ENCODE results near the gene FOS.

The FOS gene

DNA sequence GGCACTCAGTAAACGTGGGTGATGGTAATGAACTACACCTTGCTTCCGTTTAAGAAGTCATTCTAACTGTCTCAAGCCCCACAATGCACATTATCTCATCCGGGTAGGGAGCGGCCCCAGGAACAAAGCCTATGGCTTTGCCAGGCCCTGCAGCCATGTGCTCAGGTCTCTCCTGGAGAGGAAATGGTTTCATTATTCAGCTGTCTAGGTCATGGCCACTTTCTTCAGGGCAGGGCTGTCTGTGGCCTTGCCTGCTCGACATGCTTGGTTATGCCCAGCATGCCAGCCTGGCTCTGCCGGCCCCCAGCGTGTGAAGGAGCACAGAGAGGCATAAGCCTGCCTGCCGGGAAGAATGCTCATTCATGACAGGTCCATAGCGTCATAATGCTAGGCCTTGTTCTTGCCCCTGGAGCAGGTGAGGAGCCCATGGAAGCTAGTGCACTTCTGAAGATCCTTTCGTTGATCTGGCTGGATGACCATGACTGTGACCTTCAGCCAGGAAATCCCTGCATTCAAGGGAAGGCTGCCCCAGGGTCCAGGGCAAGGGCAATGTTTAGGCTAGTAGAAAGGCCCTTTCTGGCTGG is 26.3 kb upstream of the FOS start:
- no peak for DNase-seq

DNA sequence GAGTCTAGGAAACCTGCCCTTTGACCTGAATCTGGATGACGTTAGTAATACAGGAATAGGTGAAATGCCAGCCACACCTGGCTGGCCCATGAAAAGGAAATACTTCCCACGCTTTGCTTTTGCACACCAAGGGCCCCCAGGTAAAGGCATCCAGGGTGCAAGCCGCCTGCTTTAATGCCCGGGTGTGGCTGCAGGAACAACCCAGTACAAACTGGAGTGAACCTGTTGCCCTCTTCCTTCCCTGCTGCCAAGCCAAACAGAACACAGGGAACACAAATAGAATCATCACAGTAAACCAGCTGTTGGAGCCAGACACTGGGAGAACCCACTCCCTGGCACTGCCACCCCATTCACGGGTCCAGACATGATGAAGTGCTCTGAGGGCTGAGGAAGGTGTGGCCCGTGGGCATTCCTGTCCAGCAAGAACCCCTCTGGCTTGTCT is 24.2 kb upstream of the FOS start:
- no peak for DNase-seq

DNA sequence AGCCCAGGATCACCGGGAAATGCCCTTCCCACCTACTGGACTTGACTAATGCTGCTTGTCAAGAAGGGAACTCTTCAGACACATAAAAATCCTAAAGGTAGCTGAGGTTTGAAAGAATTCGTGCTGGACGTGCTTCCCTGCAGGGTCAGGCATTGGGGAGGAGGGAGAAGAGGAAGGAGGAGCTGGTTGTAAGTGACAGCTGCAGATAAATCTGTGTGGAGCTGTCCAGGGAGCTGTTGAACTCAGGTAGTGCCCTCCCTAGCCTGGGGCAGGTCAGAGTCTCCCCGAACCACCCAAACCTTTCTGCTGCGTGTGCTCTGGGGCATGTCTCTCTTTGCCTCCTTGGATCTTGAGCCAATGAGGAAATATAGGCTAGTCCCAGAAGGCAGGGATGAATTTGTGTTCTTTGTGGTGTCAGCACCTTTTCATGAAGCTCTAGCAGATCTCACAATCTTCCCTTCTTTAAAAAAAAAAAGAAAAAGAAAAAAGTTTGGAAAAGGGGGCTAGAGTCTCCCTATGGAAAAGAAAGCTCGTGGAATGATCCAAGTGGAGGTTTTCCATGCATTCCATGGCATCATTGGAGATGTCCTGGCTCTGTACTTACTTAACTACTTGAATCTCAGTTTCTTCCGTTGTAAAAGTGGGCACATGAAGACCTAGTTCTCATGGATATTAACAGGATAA is 23.6 kb upstream of the FOS start:
- no peak for DNase-seq

DNA sequence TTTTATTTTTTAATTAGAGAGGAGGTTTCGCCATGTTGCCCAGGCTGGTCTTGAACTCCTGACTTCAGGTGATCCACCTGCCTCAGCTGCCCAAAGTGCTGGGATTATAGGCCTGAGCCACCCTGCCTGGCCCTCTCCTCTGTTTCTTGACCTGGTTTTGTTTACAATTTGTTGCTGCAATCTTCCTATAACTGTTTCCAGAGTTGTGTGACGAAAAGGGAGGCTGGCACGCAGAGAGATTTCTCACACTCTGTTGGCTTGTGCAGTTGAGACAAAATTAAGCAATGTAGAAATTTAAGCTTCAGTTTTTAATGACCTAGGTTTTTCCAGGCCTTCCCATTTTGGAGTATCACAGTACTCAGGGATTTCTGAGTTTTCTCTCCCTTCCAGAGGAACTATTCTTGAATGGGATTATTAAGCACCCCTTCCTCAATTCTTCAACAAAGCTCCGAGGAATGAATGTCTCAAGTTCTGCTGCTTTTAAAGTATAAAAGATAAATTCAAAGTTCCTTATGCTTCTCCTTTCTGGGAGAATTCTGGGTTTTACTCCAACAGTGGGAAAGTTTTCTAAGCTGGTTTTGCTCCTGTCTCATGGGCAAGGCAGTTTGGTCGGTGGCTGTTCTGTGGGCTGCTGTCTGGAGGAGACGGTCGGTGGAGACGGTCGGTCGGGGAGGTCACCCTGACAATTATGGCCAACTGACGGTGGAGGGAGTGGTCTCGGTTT is 20.4 kb upstream of the FOS start:
- DNase-seq: no peak

DNA sequence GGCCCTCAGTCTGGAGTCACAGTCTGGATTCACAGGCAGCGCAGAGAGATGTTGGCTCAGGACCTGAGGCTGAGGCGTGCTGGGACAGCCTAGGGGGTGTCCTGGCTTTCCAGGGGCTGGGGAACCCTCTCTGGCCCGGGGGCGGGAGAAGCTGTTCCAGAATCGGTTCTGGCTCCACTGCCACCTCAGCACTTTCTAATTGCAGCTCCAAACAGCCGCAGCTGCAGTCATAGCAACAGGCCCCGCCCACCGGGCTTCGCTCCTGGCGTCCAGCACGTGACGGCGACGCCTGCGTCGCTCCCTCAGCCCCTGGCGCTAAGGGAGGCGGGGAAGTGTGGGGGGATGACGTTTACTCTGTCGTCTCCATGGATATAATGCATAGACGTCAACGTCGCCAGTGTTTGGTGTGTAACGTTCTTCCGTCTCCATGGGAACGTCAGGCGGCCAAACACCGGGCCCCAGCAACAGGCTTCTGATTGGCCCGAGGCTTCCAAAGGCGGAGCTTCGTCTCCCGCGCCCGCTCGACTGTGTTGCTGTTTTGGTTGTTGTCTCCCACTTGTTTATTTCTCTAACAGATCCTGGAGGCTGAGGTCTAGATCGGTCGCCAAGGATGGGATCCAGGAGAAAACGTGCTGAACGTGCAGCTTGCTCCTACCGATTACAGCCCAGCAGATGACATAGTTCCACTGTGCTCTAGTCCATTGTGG is 19.7 kb upstream of the FOS start:
- peak; percentile 98 for DNase-seq

DNA sequence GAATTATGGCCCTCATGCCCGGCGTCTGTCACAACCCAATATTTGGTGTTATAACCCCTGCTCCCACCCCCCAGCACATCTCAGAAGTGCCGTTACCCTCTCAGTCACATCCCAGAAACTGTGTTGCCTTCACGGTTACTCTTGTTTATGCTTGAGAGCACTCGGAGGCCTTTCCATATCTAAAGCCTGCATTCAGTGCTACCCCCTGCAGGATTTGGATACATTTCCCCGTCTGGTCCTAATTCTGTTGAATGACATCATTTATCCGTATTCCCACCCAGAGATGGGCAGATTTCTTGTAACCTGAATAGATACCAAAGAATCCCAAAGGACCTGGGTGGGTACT is 19.1 kb upstream of the FOS start:
- DNase-seq: no peak

DNA sequence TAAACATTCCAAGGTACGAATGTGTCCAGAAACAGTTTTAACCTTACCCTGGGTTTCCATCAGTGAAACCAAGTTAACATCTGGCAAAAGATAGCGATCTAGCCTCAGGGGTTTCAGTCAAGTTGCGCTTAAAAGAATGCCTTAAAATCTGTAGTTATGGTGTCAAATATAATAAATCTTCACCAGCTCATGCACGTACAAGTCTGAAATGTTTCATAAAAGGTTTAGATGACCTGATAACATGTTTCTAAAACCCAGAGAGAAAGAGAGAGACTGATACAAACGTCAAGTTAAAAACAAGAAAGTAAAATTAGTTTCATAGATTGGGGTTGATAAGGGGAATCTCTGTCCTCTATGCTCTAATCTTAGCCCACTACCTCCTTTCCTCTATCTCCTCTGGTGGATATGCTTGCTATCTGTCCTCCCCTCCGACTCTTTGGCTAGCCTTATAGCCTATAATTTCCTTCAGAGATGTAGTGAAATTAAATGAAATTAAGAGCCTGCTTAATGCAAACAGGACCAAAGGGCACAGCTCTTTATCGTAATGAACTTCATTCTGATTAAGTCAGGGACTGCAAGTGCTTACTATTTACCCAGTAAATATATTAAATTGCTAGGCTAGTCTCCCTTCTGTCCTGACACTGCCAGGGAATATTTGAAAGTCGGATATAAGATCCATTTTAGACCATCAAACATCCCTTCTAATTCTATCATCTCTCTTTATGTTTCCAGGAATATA is 18.4 kb upstream of the FOS start:
- no peak for DNase-seq

DNA sequence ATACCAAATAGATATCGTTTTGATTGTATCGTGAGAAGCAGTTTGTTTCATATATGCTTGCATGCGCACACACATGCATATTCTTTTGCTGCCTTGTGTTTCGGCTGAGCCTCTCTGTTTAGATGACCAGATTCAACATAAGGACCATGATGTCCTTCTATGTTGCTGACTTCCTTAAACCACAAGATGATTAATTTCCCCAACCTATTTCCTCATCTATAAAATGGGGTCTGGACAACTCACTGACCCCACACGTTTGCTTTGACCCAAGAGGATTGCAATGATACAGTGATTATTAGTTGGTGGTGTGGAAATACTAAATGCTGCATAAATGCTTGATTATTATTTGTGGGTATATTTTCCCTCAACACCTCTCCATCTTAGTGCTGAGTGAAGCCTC is 16.8 kb upstream of the FOS start:
- no peak for DNase-seq

DNA sequence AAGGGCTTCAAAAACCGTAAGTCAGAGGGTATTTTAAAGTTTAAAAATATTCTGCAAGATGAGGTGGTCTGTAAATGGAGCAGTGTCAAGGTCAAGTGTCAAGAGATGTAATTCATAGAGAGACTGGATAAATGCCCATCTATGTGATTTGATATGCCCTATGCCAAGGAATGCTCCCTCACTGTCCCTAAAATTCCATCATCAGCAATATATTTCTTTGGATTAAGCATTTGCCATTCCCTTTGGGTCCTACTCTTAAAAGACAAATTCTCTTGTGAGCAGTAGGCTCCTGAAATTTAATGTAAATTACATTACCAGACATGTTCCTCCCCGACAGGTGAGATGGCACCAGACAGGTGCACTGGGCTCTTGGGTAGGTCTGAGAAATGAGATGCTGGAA is 16.0 kb upstream of the FOS start:
- no peak for DNase-seq

DNA sequence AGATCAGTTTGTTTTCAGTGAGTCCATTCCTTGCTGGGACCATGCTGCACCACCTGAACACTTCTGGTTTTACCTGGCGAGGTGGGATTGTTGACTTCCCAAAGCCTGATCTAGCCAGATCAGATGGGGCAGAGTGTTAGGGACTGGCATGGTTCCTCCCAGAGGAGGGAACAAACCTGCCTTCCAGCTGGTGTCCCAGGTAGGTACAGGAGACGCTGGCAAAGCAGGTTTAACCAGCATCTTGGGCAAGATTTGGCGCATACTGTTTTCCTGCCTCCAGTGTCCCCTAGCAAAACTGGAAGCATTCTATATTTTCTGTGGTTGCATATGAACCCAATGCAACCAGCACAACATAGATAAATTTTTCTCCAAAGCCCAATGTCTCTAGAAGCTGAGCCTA is 14.6 kb upstream of the FOS start:
- DNase-seq: no peak

DNA sequence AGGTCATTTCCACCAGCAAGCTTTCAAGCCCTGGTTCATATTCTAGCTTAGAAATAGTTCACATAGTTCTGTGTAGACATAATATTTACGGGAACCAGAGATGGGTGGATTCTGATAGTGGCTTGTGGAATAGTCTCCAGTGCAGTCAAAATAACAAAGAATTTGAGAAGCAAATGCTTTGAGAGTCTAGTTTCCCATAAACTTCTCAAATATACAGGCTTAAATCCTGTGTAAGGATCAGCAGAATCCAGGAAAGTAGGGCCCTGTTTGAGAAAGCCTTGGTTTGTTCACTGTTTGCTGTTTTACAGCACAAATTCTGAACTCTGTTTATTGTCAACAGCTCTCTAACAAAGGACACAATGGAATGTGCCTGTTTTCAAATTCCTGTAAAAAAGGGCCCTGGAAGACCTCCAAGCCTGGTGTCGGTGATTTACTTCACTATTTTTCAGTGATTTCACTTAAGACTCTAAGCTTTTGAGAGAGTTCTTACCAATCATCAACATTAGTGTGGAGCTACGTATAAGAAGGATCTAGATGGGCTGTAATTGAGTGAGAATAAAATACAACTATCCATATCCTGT is 11.4 kb upstream of the FOS start:
- no peak for DNase-seq

DNA sequence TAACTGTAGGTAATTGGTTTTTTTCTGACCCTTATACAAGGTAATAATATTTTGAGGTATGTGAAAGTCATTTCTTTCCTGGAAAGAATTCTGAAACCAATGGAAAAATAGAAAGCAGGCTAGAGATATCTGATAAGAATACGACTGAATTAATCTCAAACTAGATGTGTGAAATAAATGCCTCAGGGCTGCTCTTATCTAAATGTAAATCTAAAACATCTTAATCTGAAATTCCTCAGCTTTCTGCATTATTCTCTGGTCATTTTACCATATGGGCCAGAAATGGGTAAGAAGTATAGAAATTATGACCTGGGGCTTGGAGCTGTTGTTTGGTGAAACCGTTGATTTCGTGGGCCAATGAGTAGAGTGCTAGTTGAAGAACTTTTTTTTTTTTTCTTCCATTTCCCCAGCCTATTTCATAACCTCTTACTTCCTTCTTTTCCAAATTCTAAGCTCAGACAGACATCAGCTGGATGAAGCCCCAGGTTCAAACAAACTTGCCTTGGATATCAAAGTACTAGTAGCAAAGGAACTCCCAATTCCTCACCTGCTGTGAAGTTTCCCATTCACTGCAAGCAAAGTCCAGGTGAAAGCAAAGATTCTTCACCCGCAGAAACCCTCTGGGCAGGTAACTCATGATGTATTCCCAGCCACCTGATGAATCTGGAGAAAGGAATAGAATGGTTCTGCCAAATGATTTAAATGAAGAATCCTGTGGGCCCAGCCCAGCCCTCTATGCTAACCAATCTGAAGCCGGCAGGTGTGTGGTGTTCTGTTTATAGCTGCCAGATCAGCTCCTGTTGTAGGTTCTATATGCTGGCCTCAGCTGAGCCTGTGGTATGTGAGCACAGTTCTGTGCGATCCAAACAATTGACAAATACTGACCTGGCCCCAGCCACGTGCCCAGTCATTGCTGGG is 9.7 kb upstream of the FOS start:
- no peak for DNase-seq

DNA sequence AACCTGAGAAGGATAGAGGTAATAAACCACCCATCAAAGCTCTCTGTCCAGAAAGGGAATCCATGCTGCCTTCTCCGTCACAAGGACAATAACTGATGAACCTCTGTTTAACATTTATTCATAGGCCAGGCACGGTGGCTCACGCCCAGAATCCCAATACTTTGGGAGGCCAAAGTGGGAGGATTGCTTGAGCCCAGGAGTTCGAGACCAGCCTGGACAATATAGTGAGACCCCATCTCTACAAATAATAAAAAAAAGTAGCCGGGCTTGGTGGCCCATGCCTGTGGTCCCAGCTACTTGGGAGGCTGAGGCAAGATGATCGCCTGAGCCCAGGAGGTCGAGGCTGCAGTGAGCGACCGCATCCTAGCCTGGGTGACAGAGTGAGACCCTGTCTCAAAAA is 7.1 kb upstream of the FOS start:
- no peak for DNase-seq

DNA sequence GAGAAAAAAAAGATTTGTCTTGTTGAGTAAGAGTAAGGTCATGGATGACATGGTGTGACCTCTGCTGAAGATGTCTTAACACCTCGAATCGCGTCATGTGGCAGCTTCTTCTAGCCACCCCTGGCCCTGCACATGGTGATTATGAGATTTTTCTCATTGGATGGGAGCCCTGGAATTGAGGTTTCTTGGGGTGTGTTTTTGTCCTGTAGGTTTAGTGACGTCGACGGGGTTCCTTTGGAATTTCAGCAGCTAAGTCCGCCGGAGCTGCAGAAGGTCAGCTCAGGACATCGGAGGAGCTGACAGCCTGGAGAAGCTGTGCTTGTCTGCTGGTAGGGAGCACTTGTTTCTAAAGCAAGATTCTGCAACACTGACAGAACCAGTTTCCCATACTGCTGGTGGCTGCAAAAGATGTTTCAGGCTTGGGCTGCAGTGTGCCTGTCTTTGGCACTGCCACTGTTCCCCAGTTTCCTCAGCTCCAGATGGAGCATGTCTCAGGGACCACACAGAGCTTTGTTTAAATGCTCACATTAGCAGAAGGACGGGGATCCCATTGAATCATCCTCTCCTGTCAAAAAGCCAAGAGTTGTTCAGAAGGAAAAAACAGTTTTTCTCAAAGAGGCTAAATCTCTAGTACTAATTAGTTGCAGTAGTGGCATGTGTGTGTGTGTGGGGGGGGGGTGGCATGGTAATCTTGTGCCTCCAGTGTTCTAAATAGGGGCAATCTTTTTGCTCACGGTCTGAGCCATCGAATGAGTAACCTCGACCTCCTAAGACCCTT is 5.2 kb upstream of the FOS start:
- DNase-seq: no peak

DNA sequence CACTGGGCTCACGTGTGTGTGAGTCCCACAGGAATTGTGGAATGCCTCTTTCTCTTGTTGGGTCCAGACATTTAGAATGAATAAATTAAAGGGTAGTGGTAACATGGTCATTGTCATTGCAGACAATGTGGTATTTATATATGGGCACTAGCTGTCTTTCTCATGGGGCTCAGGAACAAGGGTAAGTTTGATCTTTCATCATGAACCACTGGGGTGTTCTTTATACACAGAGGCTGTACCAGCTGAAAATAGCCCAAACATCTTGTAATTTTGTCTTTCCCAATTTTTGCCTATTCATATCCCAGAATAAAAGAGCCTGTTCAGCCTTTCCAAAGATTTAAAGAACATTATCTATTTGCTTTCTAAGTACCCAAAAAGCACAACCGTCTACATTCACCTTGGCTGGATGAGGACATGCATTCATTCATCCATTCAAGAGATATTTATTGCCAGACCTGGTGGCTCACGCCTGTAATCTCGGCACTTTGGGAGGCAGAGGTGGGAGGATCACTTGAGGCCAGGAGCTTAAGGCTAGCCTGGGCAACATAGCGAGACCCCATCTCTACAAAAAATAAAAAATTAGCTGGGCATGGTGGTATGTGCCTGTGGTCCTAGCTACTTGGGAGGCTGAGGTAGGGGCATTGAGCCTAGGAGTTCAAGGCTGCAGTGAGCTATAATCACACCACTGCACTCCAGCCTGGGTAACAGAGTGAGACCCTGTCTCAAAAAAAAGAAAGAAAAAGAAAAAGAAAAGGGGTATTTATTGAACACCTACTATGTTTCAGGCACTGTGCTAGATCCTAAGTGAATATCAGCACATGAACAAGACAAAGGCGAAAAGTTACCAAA is 4.4 kb upstream of the FOS start:
- DNase-seq: no peak

DNA sequence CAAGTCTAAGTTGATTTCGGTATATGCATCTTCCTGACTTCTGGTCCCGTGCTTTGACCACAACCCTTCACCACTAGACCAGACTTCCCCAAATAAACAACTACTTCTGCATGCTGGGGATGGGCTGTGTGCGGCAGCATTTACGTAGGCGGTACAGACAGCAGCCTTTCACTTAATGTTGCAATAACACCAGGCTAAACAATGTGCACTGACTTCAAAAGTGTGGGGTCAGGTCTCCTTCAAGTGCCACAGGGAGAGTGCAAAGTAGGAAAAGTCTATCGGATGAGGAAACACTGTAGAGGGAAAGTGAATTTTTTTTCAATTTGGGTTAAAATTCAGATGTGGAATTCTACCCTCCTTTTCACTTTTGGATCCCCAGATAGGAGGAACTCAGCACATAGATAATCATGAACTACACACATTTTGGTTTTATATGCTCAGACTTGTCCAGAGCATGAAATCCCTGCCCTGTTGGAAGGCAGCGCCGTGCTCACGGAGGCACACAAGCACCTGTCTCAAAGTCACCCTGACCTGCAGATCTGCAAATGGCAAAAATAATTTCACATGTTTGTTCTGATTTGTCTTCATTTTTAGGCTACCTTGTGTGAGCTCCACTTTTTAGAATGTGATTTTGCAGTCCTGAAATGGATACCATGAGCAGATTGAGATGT is 3.6 kb upstream of the FOS start:
- DNase-seq: no peak

DNA sequence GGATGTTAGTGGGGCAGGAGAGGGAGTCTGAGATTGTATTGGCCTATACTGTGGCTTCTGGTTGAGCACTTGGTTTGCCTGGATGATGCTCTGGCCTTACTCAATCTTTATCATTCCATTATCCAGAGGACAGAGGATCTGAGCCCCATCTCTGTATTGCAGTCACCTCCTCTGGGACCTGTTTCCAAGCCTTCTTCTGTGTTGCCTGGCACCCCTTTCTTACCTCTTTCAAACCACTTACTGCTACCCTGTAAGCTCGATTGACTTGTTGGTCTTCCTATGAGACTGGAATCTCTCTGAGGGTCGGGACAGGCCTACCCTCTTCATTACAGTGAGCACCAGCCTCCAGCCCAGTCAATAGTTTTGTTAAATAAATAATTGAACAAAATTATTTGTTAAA is 3.0 kb upstream of the FOS start:
- DNase-seq: no peak

DNA sequence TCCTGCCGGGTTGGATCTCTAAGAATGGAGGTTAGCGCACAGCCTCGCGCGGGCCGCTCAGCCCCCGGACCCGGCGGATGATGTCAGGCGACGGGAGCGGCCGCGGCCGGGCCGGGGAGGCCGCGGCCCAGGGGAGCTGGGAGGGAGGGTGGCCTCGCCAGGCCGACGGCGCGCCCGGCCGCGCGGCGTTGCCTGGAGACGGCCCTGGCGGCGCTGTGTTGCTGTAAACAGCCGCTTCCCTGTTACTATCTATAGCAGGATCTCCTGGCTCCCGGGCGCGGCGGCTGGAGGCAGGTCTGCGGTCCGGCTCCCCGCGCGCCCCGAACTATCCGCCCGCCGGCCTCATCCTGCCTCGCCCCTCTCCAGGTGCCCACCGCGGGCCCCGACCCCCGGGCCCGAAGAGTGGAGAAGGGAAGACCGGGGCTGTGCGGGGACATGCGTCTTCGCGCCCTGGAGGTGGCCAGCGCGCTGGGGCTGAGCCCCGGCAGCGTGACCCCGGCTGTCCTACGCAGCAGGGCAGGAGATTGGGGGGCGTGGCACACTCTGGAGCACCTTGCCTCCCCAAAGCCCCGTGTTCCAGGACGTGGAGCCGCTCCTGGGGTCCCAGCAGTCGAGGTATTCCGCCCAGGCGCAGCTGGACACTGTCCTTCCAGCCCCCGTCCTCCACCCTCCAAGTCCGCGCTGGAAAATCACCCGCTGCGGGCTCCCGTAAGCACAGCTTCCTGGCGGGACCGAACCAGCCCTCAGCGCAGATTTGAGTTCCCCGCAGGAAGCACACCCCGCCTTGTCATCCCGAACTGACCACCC is 1.4 kb upstream of the FOS start:
- no peak for DNase-seq

Measured in NCI-H1436 treated with DMSO at 0.1 percent for 48 hours (cell line).